ENCODE measurements around the gene PDHX.
A peak's percentile ranks its signal among the peaks of the same experiment; 100 is the strongest.

PDHX gene

GRCh38 chr11:34990916-34991315 lies 74.5 kb downstream of the PDHX start:
- H3K27ac ChIP-seq (ENCODE audit: low read depth, low read length), result no peak overlapping the region
- no peaks in the 10 kb centered on the region for H3K79me2 ChIP-seq (ENCODE audit: control insufficient read depth, insufficient read depth, low read length, unreplicated experiment)
- H3K4me1 ChIP-seq (ENCODE audit: control insufficient read depth, insufficient read depth, low read length, unreplicated experiment), result peaks cover 16% of the 10 kb centered on the region
- H2AFZ ChIP-seq (ENCODE audit: low read length, unreplicated experiment), result no peak overlapping the region
- no peaks in the 10 kb centered on the region for H3K27me3 ChIP-seq (ENCODE audit: insufficient read depth, low read length)
- H3K4me3 ChIP-seq (ENCODE audit: low read depth, low read length), result no peak overlapping the region
- no peaks in the 10 kb centered on the region for H3K36me3 ChIP-seq (ENCODE audit: insufficient read depth, low read length)

GRCh38 chr11:34994854-34995253 lies 78.4 kb downstream of the PDHX start:
- Histone ChIP-seq H3K36me3 (ENCODE audit: insufficient read depth, low read length) (no peaks in the 10 kb centered on the region), H3K4me3 (ENCODE audit: low read depth, low read length) (no peak overlapping the region), H3K27ac (ENCODE audit: low read depth, low read length) (no peak overlapping the region)

GRCh38 chr11:34996958-34997357 lies 80.5 kb downstream of the PDHX start:
- Histone ChIP-seq H3K4me1 (ENCODE audit: control insufficient read depth, insufficient read depth, low read length, unreplicated experiment) (peaks cover 18% of the 10 kb centered on the region), H2AFZ (ENCODE audit: low read length, unreplicated experiment) (no peak overlapping the region), H3K27ac (ENCODE audit: low read depth, low read length) (0 out of 2 replicates have a peak overlapping the region, but pooled peaks have one; percentile 6), H3K79me2 (ENCODE audit: control insufficient read depth, insufficient read depth, low read length, unreplicated experiment) (no peaks in the 10 kb centered on the region), H3K27me3 (ENCODE audit: insufficient read depth, low read length) (no peaks in the 10 kb centered on the region), H3K4me3 (ENCODE audit: low read depth, low read length) (no peak overlapping the region), H3K36me3 (ENCODE audit: insufficient read depth, low read length) (no peaks in the 10 kb centered on the region)

More at GRCh38 chr11:34994854-34995253, 78.4 kb downstream of the PDHX start:
- Histone ChIP-seq H3K79me2 (ENCODE audit: control insufficient read depth, insufficient read depth, low read length, unreplicated experiment) (no peaks in the 10 kb centered on the region), H2AFZ (ENCODE audit: low read length, unreplicated experiment) (no peak overlapping the region), H3K27me3 (ENCODE audit: insufficient read depth, low read length) (no peaks in the 10 kb centered on the region), H3K4me1 (ENCODE audit: control insufficient read depth, insufficient read depth, low read length, unreplicated experiment) (peaks cover 18% of the 10 kb centered on the region)

GRCh38 chr11:34997952-34998528 lies 81.6 kb downstream of the PDHX start:
- H3K27ac ChIP-seq (ENCODE audit: low read depth, low read length), result peak overlapping the region; percentile 63

GRCh38 chr11:34999453-34999852 lies 83.0 kb downstream of the PDHX start:
- no peaks in the 10 kb centered on the region for H3K36me3 ChIP-seq (ENCODE audit: insufficient read depth, low read length)
- no peaks in the 10 kb centered on the region for H3K79me2 ChIP-seq (ENCODE audit: control insufficient read depth, insufficient read depth, low read length, unreplicated experiment)
- 0 out of 2 replicates have a peak overlapping the region, but pooled peaks have one; percentile 20 for H3K27ac ChIP-seq (ENCODE audit: low read depth, low read length)
- no peak overlapping the region for H3K4me3 ChIP-seq (ENCODE audit: low read depth, low read length)
- H2AFZ ChIP-seq (ENCODE audit: low read length, unreplicated experiment), result no peak overlapping the region
- H3K27me3 ChIP-seq (ENCODE audit: insufficient read depth, low read length), result no peaks in the 10 kb centered on the region
- peaks cover 26% of the 10 kb centered on the region for H3K4me1 ChIP-seq (ENCODE audit: control insufficient read depth, insufficient read depth, low read length, unreplicated experiment)

More at GRCh38 chr11:34997952-34998528, 81.6 kb downstream of the PDHX start:
- Histone ChIP-seq H3K4me3 (ENCODE audit: low read depth, low read length) (peak overlapping the region; percentile 41), H3K79me2 (ENCODE audit: control insufficient read depth, insufficient read depth, low read length, unreplicated experiment) (no peaks in the 10 kb centered on the region), H3K4me1 (ENCODE audit: control insufficient read depth, insufficient read depth, low read length, unreplicated experiment) (peaks cover 18% of the 10 kb centered on the region), H3K27me3 (ENCODE audit: insufficient read depth, low read length) (no peaks in the 10 kb centered on the region), H2AFZ (ENCODE audit: low read length, unreplicated experiment) (no peak overlapping the region), H3K36me3 (ENCODE audit: insufficient read depth, low read length) (no peaks in the 10 kb centered on the region)

GRCh38 chr11:35003186-35003585 lies 86.8 kb downstream of the PDHX start:
- Histone ChIP-seq H3K27me3 (ENCODE audit: insufficient read depth, low read length) (no peaks in the 10 kb centered on the region), H3K4me3 (ENCODE audit: low read depth, low read length) (no peak overlapping the region), H3K36me3 (ENCODE audit: insufficient read depth, low read length) (no peaks in the 10 kb centered on the region), H3K27ac (ENCODE audit: low read depth, low read length) (no peak overlapping the region; the same call in 1 of the 2 replicates), H3K4me1 (ENCODE audit: control insufficient read depth, insufficient read depth, low read length, unreplicated experiment) (peaks cover 23% of the 10 kb centered on the region), H3K79me2 (ENCODE audit: control insufficient read depth, insufficient read depth, low read length, unreplicated experiment) (no peaks in the 10 kb centered on the region), H2AFZ (ENCODE audit: low read length, unreplicated experiment) (no peak overlapping the region)

- H3K27me3 ChIP-seq (ENCODE audit: insufficient read depth, low read length), result no peaks in the 10 kb centered on the region
- no peak overlapping the region for H3K4me3 ChIP-seq (ENCODE audit: low read depth, low read length)
- H3K4me1 ChIP-seq (ENCODE audit: control insufficient read depth, insufficient read depth, low read length, unreplicated experiment), result peaks cover 18% of the 10 kb centered on the region
- no peaks in the 10 kb centered on the region for H3K36me3 ChIP-seq (ENCODE audit: insufficient read depth, low read length)
- H3K79me2 ChIP-seq (ENCODE audit: control insufficient read depth, insufficient read depth, low read length, unreplicated experiment), result no peaks in the 10 kb centered on the region
- no peak overlapping the region; the same call in 1 of the 2 replicates for H3K27ac ChIP-seq (ENCODE audit: low read depth, low read length)
- H2AFZ ChIP-seq (ENCODE audit: low read length, unreplicated experiment), result no peak overlapping the region
These were observed 87.2 kb downstream of the PDHX start for GRCh38 chr11:35003658-35004057.

- Histone ChIP-seq H2AFZ (ENCODE audit: low read length, unreplicated experiment) (no peak overlapping the region), H3K4me3 (ENCODE audit: low read depth, low read length) (no peak overlapping the region), H3K36me3 (ENCODE audit: insufficient read depth, low read length) (no peaks in the 10 kb centered on the region), H3K27ac (ENCODE audit: low read depth, low read length) (no peak overlapping the region), H3K27me3 (ENCODE audit: insufficient read depth, low read length) (no peaks in the 10 kb centered on the region), H3K79me2 (ENCODE audit: control insufficient read depth, insufficient read depth, low read length, unreplicated experiment) (no peaks in the 10 kb centered on the region), H3K4me1 (ENCODE audit: control insufficient read depth, insufficient read depth, low read length, unreplicated experiment) (peaks cover 12% of the 10 kb centered on the region)
These were observed 88.8 kb downstream of the PDHX start for GRCh38 chr11:35005141-35005780.

GRCh38 chr11:35006389-35007128 lies 90.1 kb downstream of the PDHX start:
- no peak overlapping the region for H2AFZ ChIP-seq (ENCODE audit: low read length, unreplicated experiment)
- peaks cover 18% of the 10 kb centered on the region for H3K4me1 ChIP-seq (ENCODE audit: control insufficient read depth, insufficient read depth, low read length, unreplicated experiment)
- H3K4me3 ChIP-seq (ENCODE audit: low read depth, low read length), result no peak overlapping the region
- H3K79me2 ChIP-seq (ENCODE audit: control insufficient read depth, insufficient read depth, low read length, unreplicated experiment), result no peaks in the 10 kb centered on the region
- H3K36me3 ChIP-seq (ENCODE audit: insufficient read depth, low read length), result no peaks in the 10 kb centered on the region
- H3K27ac ChIP-seq (ENCODE audit: low read depth, low read length), result no peak overlapping the region
- no peaks in the 10 kb centered on the region for H3K27me3 ChIP-seq (ENCODE audit: insufficient read depth, low read length)

GRCh38 chr11:35007277-35007676 lies 90.9 kb downstream of the PDHX start:
- H3K79me2 ChIP-seq (ENCODE audit: control insufficient read depth, insufficient read depth, low read length, unreplicated experiment), result no peaks in the 10 kb centered on the region
- H3K36me3 ChIP-seq (ENCODE audit: insufficient read depth, low read length), result no peaks in the 10 kb centered on the region
- no peak overlapping the region for H3K27ac ChIP-seq (ENCODE audit: low read depth, low read length)
- peaks cover 20% of the 10 kb centered on the region for H3K4me1 ChIP-seq (ENCODE audit: control insufficient read depth, insufficient read depth, low read length, unreplicated experiment)
- H3K4me3 ChIP-seq (ENCODE audit: low read depth, low read length), result no peak overlapping the region
- H3K27me3 ChIP-seq (ENCODE audit: insufficient read depth, low read length), result no peaks in the 10 kb centered on the region
- no peak overlapping the region for H2AFZ ChIP-seq (ENCODE audit: low read length, unreplicated experiment)

All from ACC112 (cell line).